ENCODE results near the gene RFX2.

The RFX2 gene

GRCh38 chr19:5958074-5958850 lies 152.0 kb downstream of the RFX2 start:
- DNase-seq (ENCODE audit: insufficient read length), result no peak
- TF ChIP-seq POLR2AphosphoS5 (IDR thresholded peaks at IDR 0.05; ENCODE audit: low read depth, low read length) (no peak), POLR2A (IDR thresholded peaks at IDR 0.05; ENCODE audit: low read depth, low read length) (no peak), TAF1 (IDR thresholded peaks at IDR 0.05; ENCODE audit: borderline replicate concordance, low read depth, low read length) (no peak)
- FAIRE-seq, result no peak

GRCh38 chr19:5957170-5957569 lies 153.1 kb downstream of the RFX2 start:
- FAIRE-seq (no peak), DNase-seq (ENCODE audit: insufficient read length) (no peak)
- TF ChIP-seq TAF1 (IDR thresholded peaks at IDR 0.05; ENCODE audit: borderline replicate concordance, low read depth, low read length) (no peak), POLR2A (IDR thresholded peaks at IDR 0.05; ENCODE audit: low read depth, low read length) (no peak), POLR2AphosphoS5 (IDR thresholded peaks at IDR 0.05; ENCODE audit: low read depth, low read length) (no peak)

GRCh38 chr19:5956728-5957127 lies 153.6 kb downstream of the RFX2 start:
- no peak for FAIRE-seq
- DNase-seq (ENCODE audit: insufficient read length), result no peak
- no peak for TF ChIP-seq POLR2A (IDR thresholded peaks at IDR 0.05; ENCODE audit: low read depth, low read length)
- TF ChIP-seq TAF1 (IDR thresholded peaks at IDR 0.05; ENCODE audit: borderline replicate concordance, low read depth, low read length), result no peak
- TF ChIP-seq POLR2AphosphoS5 (IDR thresholded peaks at IDR 0.05; ENCODE audit: low read depth, low read length), result no peak

DNA sequence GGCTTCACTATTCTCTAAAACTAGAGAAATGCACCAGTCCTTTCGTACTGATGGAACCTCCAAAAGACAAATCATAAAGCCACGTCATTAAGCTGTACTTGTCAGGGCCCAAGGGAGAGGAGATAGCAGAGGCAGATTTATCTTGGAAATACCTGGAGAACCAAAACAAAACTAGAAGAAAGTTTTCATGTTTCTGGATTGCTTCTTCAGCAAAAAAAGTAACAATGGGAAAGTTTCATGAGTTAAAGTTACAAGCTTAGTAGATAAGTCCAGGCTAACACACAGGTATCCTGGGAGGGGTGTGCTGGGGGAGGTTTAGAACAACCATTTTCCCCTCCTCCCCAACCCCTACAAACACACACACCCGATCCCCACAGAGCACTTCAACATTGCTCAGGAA lies 154.0 kb downstream of the RFX2 start:
- TF ChIP-seq POLR2A (IDR thresholded peaks at IDR 0.05; ENCODE audit: low read depth, low read length) (no peak), TAF1 (IDR thresholded peaks at IDR 0.05; ENCODE audit: borderline replicate concordance, low read depth, low read length) (no peak), POLR2AphosphoS5 (IDR thresholded peaks at IDR 0.05; ENCODE audit: low read depth, low read length) (no peak)
- DNase-seq (ENCODE audit: insufficient read length) (no peak), FAIRE-seq (no peak)

GRCh38 chr19:5955636-5955935 lies 154.7 kb downstream of the RFX2 start:
- TF ChIP-seq POLR2A (IDR thresholded peaks at IDR 0.05; ENCODE audit: low read depth, low read length) (no peak), TAF1 (IDR thresholded peaks at IDR 0.05; ENCODE audit: borderline replicate concordance, low read depth, low read length) (no peak), POLR2AphosphoS5 (IDR thresholded peaks at IDR 0.05; ENCODE audit: low read depth, low read length) (no peak)

DNA sequence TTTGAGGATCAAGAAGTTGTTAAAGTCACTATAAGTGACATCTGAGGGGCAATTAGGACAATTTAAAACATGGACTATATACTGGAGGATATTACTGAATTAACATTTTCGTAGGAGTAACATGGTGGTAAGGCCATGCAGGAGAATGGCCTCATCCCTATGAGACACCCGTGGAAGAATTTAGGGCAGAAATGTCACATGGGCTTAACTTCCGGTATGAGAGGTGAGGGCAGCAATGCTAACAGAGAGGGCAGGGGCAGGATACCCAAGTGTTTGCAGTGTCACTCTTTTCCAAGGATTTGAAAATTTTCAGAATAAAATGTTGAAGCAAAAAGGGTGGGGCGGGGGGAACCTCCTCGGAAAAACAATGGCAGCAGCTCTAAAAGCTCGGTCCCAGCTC lies 156.0 kb downstream of the RFX2 start:
- FAIRE-seq (no peak), DNase-seq (ENCODE audit: insufficient read length) (no peak)
- no peak for TF ChIP-seq TAF1 (IDR thresholded peaks at IDR 0.05; ENCODE audit: borderline replicate concordance, low read depth, low read length)
- no peak for TF ChIP-seq POLR2A (IDR thresholded peaks at IDR 0.05; ENCODE audit: low read depth, low read length)
- no peak for TF ChIP-seq POLR2AphosphoS5 (IDR thresholded peaks at IDR 0.05; ENCODE audit: low read depth, low read length)

More at GRCh38 chr19:5955636-5955935, 154.7 kb downstream of the RFX2 start:
- no peak for DNase-seq (ENCODE audit: insufficient read length)
- no peak for FAIRE-seq

- DNase-seq (ENCODE audit: insufficient read length), result no peak
- peak; percentile 61 for FAIRE-seq
- TF ChIP-seq POLR2AphosphoS5 (IDR thresholded peaks at IDR 0.05; ENCODE audit: low read depth, low read length) (no peak), POLR2A (IDR thresholded peaks at IDR 0.05; ENCODE audit: low read depth, low read length) (no peak), TAF1 (IDR thresholded peaks at IDR 0.05; ENCODE audit: borderline replicate concordance, low read depth, low read length) (no peak)
These were observed 156.6 kb downstream of the RFX2 start for GRCh38 chr19:5953680-5954213.

GRCh38 chr19:5953030-5953589 lies 157.2 kb downstream of the RFX2 start:
- DNase-seq (ENCODE audit: insufficient read length) (no peak), FAIRE-seq (no peak)
- no peak for TF ChIP-seq POLR2AphosphoS5 (IDR thresholded peaks at IDR 0.05; ENCODE audit: low read depth, low read length)
- no peak for TF ChIP-seq TAF1 (IDR thresholded peaks at IDR 0.05; ENCODE audit: borderline replicate concordance, low read depth, low read length)
- no peak for TF ChIP-seq POLR2A (IDR thresholded peaks at IDR 0.05; ENCODE audit: low read depth, low read length)

- FAIRE-seq (no peak), DNase-seq (ENCODE audit: insufficient read length) (no peak)
- TF ChIP-seq POLR2AphosphoS5 (IDR thresholded peaks at IDR 0.05; ENCODE audit: low read depth, low read length), result no peak
- TF ChIP-seq TAF1 (IDR thresholded peaks at IDR 0.05; ENCODE audit: borderline replicate concordance, low read depth, low read length), result no peak
- no peak for TF ChIP-seq POLR2A (IDR thresholded peaks at IDR 0.05; ENCODE audit: low read depth, low read length)
These were observed 157.9 kb downstream of the RFX2 start for GRCh38 chr19:5952193-5953029.

DNA sequence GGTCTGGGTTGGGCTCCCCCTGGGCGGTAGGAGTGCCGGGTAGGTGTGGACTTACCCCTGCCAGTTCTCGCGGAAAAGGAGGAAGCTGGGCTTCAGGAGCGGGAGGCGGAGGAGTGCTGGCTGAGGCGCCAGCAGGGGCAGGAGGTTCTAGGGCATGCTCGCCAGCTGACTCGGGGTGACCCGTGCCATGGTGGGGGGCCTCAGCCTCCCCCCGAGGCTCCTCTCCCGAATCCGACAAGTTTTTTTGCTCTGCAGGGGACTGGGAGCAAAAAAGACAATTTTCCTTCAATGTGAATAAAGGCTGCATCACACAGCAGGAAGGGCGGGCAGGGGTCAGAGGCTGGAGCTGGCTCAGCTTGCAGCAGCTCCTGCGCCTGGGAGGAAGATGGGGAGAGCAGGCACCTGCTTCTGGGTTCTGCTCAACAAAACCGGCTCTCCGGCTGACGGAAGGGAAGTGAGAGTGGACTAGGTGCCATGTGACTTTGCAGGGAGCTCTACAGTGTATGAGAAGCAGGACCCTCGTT lies 158.9 kb downstream of the RFX2 start:
- TF ChIP-seq TAF1 (IDR thresholded peaks at IDR 0.05; ENCODE audit: borderline replicate concordance, low read depth, low read length), result no peak
- TF ChIP-seq POLR2AphosphoS5 (IDR thresholded peaks at IDR 0.05; ENCODE audit: low read depth, low read length), result no peak
- TF ChIP-seq POLR2A (IDR thresholded peaks at IDR 0.05; ENCODE audit: low read depth, low read length), result no peak
- no peak for FAIRE-seq
- no peak for DNase-seq (ENCODE audit: insufficient read length)

GRCh38 chr19:5950741-5951140 lies 159.6 kb downstream of the RFX2 start:
- FAIRE-seq, result no peak
- no peak for DNase-seq (ENCODE audit: insufficient read length)
- TF ChIP-seq POLR2AphosphoS5 (IDR thresholded peaks at IDR 0.05; ENCODE audit: low read depth, low read length), result no peak
- TF ChIP-seq TAF1 (IDR thresholded peaks at IDR 0.05; ENCODE audit: borderline replicate concordance, low read depth, low read length), result no peak
- no peak for TF ChIP-seq POLR2A (IDR thresholded peaks at IDR 0.05; ENCODE audit: low read depth, low read length)
